Esophagus squamous epithelium (tissue), 5 donors: ENCODE data around the gene CACNG3. TPM values are rescaled to one million over a fixed set of nuclear protein-coding genes. Genes with fewer than 3 reads are reported as not detected.

ENCODE experiments used
- DNase-seq: peaks from one replicate; lab custom pipeline; 2025; lab: John Stamatoyannopoulos, UW
- H3K27ac ChIP-seq, 4 donors: fragments of 200-600 bp; sonication (generic); one replicate each; pipeline ENCODE4 v1.5.1; 2016 to 2019; ENCODE audit warnings: mild to moderate bottlenecking in 1 of 4
- H3K27me3 ChIP-seq, 4 donors: fragments of 200-600 bp; sonication (generic); 1 replicate in 3 of 4; 2 replicates in 1 of 4; pipeline versions ENCODE4 v1.5.1 to v1.6.0; 2017 to 2021; ENCODE audit warnings: antibody characterized with exemption in 1 of 4
- H3K36me3 ChIP-seq, 3 donors: fragments of 200-600 bp; sonication (generic); one replicate each; pipeline ENCODE4 v1.5.1; 2016 to 2019
- H3K4me1 ChIP-seq, 3 donors: fragments of 200-600 bp; sonication (generic); one replicate each; pipeline ENCODE4 v1.5.1; 2017 to 2019
- H3K4me3 ChIP-seq, 4 donors: fragments of 200-600 bp; sonication (generic); 1 replicate in 3 of 4; 2 replicates in 1 of 4; pipeline ENCODE4 v1.5.1; 2016 to 2019; ENCODE audit warnings: mild to moderate bottlenecking in 2 of 4, moderate library complexity in 1 of 4
- H3K9me3 ChIP-seq, 3 donors: fragments of 200-600 bp; sonication (generic); one replicate each; pipeline ENCODE4 v1.5.1; 2016 to 2019
- CTCF ChIP-seq, 6 experiments: fragments of 450-650 bp in 4 of 6; fragments of 200-600 bp in 2 of 6; sonication (generic) in 2 of 6; IDR thresholded peaks; one replicate each; pipeline ENCODE4 v1.5.1; 2016 to 2019; ENCODE audit warnings: antibody characterized with exemption in 6 of 6, mild to moderate bottlenecking in 4 of 6, moderate library complexity in 4 of 6
- POLR2A ChIP-seq, 4 donors: fragments of 450-650 bp; IDR thresholded peaks; one replicate each; pipeline ENCODE4 v1.6.1; 2017; ENCODE audit warnings: antibody characterized with exemption in 4 of 4, mild to moderate bottlenecking in 4 of 4, moderate library complexity in 3 of 4
- WGBS, 2 donors: methylation state at CpG; one replicate each; pipeline ENCODE4 v1.1.5; 2018; 5-methylcytosine and 5-hydroxymethylcytosine counted together
- intact Hi-C: fragments of 100-400 bp; cut with DNase I; formaldehyde crosslinking; loops from one replicate; pipeline ENCODE4 v1.15.0; 2022
- total RNA-seq, 4 donors: library from RNA; depleted of rRNA; stranded (reverse); fragments of >200 nt; gene quantifications; one replicate each; pipeline ENCODE4 v1.1.0, GENCODE V29; 2016
- donor health status: DM: yes; HTN: yes; CAD: no.

Gene CACNG3
- total RNA-seq, 4 donors from 2014 or later: not detected

DNA sequence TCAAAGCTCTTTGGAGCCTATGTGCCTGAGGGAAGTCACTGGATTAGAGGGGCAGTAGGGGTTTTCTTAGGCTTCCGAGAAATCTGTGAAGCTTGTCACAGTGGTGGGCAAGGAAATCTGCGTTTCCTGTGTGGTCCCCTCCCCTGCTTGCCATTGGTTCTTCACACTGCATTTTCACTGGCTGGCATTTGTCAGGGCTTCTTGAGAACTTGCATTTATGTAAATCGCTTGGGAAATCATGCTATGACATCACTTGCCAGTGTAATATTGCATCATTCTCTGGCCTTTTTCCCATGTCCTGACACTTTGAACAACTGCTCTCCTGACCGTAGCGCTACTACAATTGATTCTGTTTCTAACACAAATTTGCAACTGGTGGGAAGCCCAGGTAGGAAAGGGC lies 1.8 kb downstream of the CACNG3 start:
- no peak for DNase-seq
- Histone ChIP-seq H3K9me3 (no peaks in the 10 kb centered on the region), H3K27ac (no peak overlapping the region), H3K36me3 (no peaks in the 10 kb centered on the region), H3K4me3 (no peak overlapping the region), H3K27me3 (peaks cover 0 to 71% (median 1%) of the 10 kb centered on the region in 4 donors), H3K4me1 (no peaks in the 10 kb centered on the region)
- WGBS, 2 donors: 39 to 43% methylated on average over 5 of the region's 5 CpGs
- TF ChIP-seq CTCF (IDR thresholded peaks at IDR 0.05) (no peak), POLR2A (IDR thresholded peaks at IDR 0.05) (no peak)
- intact Hi-C loops: no loop called here

DNA sequence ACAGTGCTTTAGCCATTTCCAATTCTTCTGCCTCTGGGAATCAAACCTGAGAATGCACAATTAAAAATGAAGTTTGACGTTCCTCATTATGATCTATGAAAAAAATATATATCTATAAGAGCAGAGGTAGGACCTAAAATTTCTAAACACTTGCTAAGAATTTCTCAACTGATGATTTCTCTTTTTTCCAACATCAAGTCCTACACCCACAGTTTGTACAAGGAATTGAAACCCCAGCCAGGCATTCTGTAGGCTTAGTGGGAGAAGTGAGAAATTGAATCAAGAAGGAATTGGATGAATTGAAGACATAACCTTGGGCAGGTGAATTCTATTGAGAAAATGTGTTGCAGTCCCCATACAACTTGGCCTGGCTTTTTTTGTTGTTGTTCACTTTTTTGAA lies 2.7 kb downstream of the CACNG3 start:
- no peak for DNase-seq
- TF ChIP-seq CTCF (IDR thresholded peaks at IDR 0.05) (no peak), POLR2A (IDR thresholded peaks at IDR 0.05) (no peak)
- intact Hi-C loops: no loop called here
- H3K36me3 ChIP-seq: no peaks in the 10 kb centered on the region
- no peaks in the 10 kb centered on the region for H3K9me3 ChIP-seq
- peaks cover 0 to 63% (median 1%) of the 10 kb centered on the region in 4 donors for H3K27me3 ChIP-seq
- H3K4me3 ChIP-seq: no peak overlapping the region
- no peaks in the 10 kb centered on the region for H3K4me1 ChIP-seq
- WGBS, 2 donors: 62 to 72% methylated on average over 1 of the region's 1 CpG
- no peak overlapping the region for H3K27ac ChIP-seq

GRCh38 chr16:24262816-24263215 lies 6.7 kb downstream of the CACNG3 start:
- intact Hi-C loops: no loop called here
- no peak overlapping the region for H3K4me3 ChIP-seq

DNA sequence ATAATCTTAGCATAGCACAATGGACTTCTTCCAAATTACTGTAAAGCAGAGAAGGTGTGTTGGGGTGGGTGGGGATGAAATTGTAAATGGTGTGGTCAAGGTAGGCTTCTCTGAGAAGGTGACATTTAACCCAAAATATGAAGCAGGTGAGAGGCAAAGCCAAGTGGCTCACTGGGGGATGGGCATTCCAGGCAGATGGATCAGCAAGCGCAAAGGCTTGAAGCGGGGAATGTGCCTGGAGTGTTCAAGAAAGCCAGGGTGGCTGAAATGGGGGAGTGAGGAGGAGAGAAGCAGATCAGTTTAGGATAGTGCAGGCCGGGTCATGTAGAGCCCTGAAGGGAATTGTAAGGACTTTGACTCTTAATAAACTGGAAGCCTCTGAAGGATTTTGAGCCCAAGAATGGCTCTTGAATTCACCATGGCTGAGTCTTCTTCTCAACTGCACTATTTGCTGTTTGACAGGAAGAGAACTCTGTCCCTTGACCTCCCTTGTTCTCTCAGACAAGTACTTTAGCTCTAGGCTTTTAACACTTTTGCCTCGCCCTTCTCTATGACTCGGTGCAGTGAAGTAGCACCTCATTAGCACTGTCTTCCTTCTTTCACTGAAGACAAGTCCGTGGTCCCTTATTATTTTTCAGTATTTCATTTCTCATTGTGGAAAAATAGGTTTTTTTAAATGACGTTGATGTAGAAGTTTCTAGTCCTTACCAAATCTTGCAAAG lies 14.7 kb downstream of the CACNG3 start:
- DNase-seq: no peak
- H3K9me3 ChIP-seq: no peaks in the 10 kb centered on the region
- no peaks in the 10 kb centered on the region for H3K4me1 ChIP-seq
- H3K27ac ChIP-seq: no peak overlapping the region
- intact Hi-C loops: no loop called here
- H3K36me3 ChIP-seq: no peaks in the 10 kb centered on the region
- WGBS, 2 donors: 67 to 81% methylated on average over 7 of the region's 7 CpGs
- H3K27me3 ChIP-seq: peaks cover 0 to 3% (median 0%) of the 10 kb centered on the region in 4 donors
- no peak overlapping the region for H3K4me3 ChIP-seq
- no peak for TF ChIP-seq CTCF (IDR thresholded peaks at IDR 0.05)
- no peak for TF ChIP-seq POLR2A (IDR thresholded peaks at IDR 0.05)

More at GRCh38 chr16:24262816-24263215, 6.7 kb downstream of the CACNG3 start:
- Histone ChIP-seq H3K36me3 (no peaks in the 10 kb centered on the region), H3K27me3 (peaks cover 0 to 24% (median 0%) of the 10 kb centered on the region in 4 donors), H3K27ac (no peak overlapping the region), H3K9me3 (no peaks in the 10 kb centered on the region), H3K4me1 (no peaks in the 10 kb centered on the region)
- TF ChIP-seq CTCF (IDR thresholded peaks at IDR 0.05) (no peak), POLR2A (IDR thresholded peaks at IDR 0.05) (no peak)
- no peak for DNase-seq

GRCh38 chr16:24272379-24272778 lies 16.2 kb downstream of the CACNG3 start:
- no peak for TF ChIP-seq CTCF (IDR thresholded peaks at IDR 0.05)
- no peak for TF ChIP-seq POLR2A (IDR thresholded peaks at IDR 0.05)

More at GRCh38 chr16:24272379-24272778, 16.2 kb downstream of the CACNG3 start:
- Histone ChIP-seq H3K36me3 (no peaks in the 10 kb centered on the region), H3K4me3 (no peak overlapping the region), H3K27ac (no peak overlapping the region), H3K4me1 (no peaks in the 10 kb centered on the region), H3K27me3 (peaks cover 0 to 3% (median 0%) of the 10 kb centered on the region in 4 donors), H3K9me3 (no peaks in the 10 kb centered on the region)
- intact Hi-C loops: no loop called here
- no peak for DNase-seq
- 45 to 52% methylated on average over 1 of the region's 1 CpG for WGBS, 2 donors
